Heart left ventricle (tissue), 13 donors: ENCODE data around the gene ACAP3.

Source experiments
- CTCF ChIP-seq, 12 donors: fragments of 200-600 bp; sonication (generic) in 4 of 12; IDR thresholded peaks; one replicate each; pipeline versions ENCODE4 v1.5.0 to v1.8.0; 2018 to 2022; ENCODE audit warnings: antibody characterized with exemption in 12 of 12, mild to moderate bottlenecking in 5 of 12
- POLR2A ChIP-seq, 2 donors: fragments of 450-650 bp; IDR thresholded peaks; one replicate each; pipeline ENCODE4 v1.6.1; 2017; ENCODE audit warnings: antibody characterized with exemption in 2 of 2, mild to moderate bottlenecking in 2 of 2, moderate library complexity in 2 of 2
- donor health status: ischemic (EF 13 %, LVEDD 7.1; RV severe dilation, severe dysfunction).
- donor health status: DM: no; HTN: yes; CAD: no.
- donor health status: DM: no; HTN: no; CAD: no.
- donor health status: ischemic (EF 25% LVEDD 6.9; RV normal size, moderate dysfunction).
- donor health status: ischemic (EF 25% LVEDD 5.7; RV mildly dilated, moderate dysfunction).
- donor health status: ischemic (EF 35%, LVEDD 5.7; RV mildly dilated, moderate dysfunction).
- donor health status: nonischemic (EF 11% LVEDD 7.7; RV severe dilation, severe dysfunction).
- donor health status: DM: yes; HTN: yes; CAD: no.
- donor health status: PGD.
- donor health status: ischemic (EF 29% LVEDD 5.4; RV normal size, mild dysfunction).
- donor health status: nonischemic (EF 23%, LVEDD 6.1; RV moderate dilation, normal function).

DNA sequence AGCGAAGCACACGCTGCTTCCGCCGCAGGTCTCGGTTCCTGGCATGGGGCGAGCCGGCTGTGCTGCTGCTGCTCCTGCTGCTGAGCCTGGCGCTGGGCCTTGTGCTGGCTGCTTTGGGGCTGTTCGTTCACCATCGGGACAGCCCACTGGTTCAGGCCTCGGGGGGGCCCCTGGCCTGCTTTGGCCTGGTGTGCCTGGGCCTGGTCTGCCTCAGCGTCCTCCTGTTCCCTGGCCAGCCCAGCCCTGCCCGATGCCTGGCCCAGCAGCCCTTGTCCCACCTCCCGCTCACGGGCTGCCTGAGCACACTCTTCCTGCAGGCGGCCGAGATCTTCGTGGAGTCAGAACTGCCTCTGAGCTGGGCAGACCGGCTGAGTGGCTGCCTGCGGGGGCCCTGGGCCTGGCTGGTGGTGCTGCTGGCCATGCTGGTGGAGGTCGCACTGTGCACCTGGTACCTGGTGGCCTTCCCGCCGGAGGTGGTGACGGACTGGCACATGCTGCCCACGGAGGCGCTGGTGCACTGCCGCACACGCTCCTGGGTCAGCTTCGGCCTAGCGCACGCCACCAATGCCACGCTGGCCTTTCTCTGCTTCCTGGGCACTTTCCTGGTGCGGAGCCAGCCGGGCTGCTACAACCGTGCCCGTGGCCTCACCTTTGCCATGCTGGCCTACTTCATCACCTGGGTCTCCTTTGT, 26.0 kb upstream of the ACAP3 start:
- TF ChIP-seq POLR2A (IDR thresholded peaks at IDR 0.05), result no peak
- TF ChIP-seq CTCF (IDR thresholded peaks at IDR 0.05), result no peak
